GM19035 (cell line): Measurements from ENCODE around the gene APOC4.

ENCODE experiments used
- ATAC-seq: cut with Tn5 transposase; IDR thresholded peaks from one replicate; pipeline ENCODE4 v1.9.1; 2021; ENCODE audit not compliant: unreplicated experiment

APOC4 gene

DNA sequence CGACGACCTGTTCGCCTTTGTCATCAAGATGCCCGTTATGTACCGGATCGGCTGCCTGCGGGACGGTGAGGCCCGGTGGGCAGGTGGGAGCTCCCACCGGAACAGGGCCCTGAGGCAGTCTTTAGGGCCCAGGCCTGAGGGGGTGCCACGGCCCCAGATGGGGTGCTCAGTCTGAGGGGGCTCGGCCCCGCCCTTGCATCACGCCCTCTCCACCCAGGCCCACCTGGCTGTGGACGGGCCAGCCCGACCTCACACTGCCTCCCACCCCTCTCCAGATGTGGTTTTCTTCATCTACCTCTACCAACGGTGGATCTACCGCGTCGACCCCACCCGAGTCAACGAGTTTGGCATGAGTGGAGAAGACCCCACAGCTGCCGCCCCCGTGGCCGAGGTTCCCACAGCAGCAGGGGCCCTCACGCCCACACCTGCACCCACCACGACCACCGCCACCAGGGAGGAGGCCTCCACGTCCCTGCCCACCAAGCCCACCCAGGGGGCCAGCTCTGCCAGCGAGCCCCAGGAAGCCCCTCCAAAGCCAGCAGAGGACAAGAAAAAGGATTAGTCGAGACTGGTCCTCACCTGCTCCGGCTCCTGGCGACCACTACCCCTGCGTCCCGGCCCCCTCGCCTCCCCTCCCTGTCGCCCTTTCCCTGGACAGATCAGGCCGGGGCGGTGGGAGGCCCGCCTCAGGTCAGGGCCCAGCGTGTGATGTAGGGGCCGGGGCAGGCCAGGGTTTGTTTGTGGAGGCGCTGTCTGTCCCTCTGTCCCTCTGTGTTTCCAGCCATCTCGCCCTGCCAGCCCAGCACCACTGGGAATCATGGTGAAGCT is 50.5 kb downstream of the APOC4 start:
- ATAC-seq = no peak

DNA sequence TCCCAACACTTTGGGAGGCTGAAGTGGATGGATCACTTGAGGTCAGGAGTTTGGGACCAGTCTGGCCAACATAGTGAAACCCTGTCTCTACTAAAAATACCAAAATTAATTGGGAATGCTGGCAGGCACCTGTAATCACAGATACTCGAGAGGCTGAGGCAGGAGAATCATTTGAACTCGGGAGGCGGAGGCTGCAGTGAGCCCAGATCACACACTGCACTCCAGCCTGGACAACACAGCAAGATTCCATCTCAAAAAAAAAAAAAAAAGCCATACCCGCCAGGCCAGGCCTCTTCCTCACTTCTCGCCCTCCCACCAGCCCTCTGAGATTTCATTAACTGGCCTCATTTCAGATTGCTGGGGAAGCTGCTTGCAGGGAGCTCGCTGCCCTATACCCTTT is 51.5 kb downstream of the APOC4 start:
- ATAC-seq = no peak

DNA sequence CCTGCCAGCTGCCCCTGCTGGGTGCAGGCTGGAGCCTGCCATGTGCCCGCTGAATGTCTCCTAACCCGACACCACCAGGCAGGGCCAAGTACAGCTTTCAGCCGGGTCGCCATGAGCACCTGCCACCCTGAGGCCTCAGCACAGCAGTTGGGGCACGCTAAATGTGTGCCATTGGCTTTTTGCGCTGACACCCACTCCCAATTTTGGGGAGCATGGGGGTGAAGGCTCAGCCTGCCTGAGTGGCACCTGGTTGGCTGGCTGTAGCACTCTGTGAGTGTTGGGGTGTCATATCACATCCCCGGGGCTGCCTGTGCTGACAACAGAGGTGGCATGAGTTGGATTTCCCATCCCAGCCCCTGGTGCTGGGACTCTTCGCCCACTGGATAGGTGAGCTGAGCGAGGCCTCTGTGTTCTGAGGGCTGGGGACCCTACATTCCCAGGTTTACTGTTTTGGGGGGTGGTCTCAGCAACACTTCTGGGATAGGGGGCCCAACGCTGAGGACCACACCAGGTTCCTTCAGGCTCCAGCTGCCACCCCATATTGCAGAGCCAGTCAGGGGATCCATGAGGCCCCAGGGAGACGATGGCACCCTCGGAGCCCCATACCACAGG is 52.0 kb downstream of the APOC4 start:
- ATAC-seq = no peak
